Measurements from ENCODE around the gene S100A10. TPM values are rescaled to one million over a fixed set of nuclear protein-coding genes. Genes with fewer than 3 reads are reported as not detected.

The S100A10 gene
- total and polyA plus RNA-seq, 8 donors = 6.4 to 830 (median 165) TPM

GRCh38 chr1:151998611-151999362 lies 5.1 kb upstream of the S100A10 start:
- intact Hi-C loops (cut with DNase I; ENCODE audit: low total_unique reads) = no loop called here

GRCh38 chr1:151997284-151997570 lies 3.6 kb upstream of the S100A10 start:
- 95 to 99% (median 97%) methylated on average over 1 of the region's 1 CpG for WGBS, 5 donors
- H3K9me3 ChIP-seq = no peaks in the 10 kb centered on the region
- H3K36me3 ChIP-seq = no peaks in the 10 kb centered on the region
- peaks cover 17 to 45% (median 26%) of the 10 kb centered on the region in 4 donors for H3K4me1 ChIP-seq
- intact Hi-C loops (cut with DNase I; ENCODE audit: low total_unique reads) = no loop called here
- TF ChIP-seq POLR2A (IDR thresholded peaks at IDR 0.05) (no peak), EP300 (IDR thresholded peaks at IDR 0.05) (no peak), CTCF (IDR thresholded peaks at IDR 0.05) (no peak), POLR2AphosphoS5 (IDR thresholded peaks at IDR 0.05) (no peak)
- DNase-seq = no peak
- H3K27ac ChIP-seq = no peak overlapping the region
- no peak overlapping the region for H3K4me3 ChIP-seq
- peaks cover 0 to 9% (median 0%) of the 10 kb centered on the region in 3 donors for H3K27me3 ChIP-seq

More at GRCh38 chr1:151998611-151999362, 5.1 kb upstream of the S100A10 start:
- H3K27me3 ChIP-seq = peaks cover 0 to 2% (median 0%) of the 10 kb centered on the region in 3 donors
- TF ChIP-seq EP300 (IDR thresholded peaks at IDR 0.05) = no peak
- TF ChIP-seq CTCF (IDR thresholded peaks at IDR 0.05) = no peak
- TF ChIP-seq POLR2AphosphoS5 (IDR thresholded peaks at IDR 0.05) = peak in 1 of 3 donors; percentile 11
- no peak overlapping the region for H3K27ac ChIP-seq
- peaks cover 7 to 38% (median 16%) of the 10 kb centered on the region in 4 donors for H3K4me1 ChIP-seq
- no peak overlapping the region for H3K4me3 ChIP-seq
- DNase-seq = peak in 1 of 2 donors; percentile 59
- no peaks in the 10 kb centered on the region for H3K36me3 ChIP-seq
- H3K9me3 ChIP-seq = no peaks in the 10 kb centered on the region

GRCh38 chr1:151995774-151996173 lies 2.1 kb upstream of the S100A10 start:
- DNase-seq = no peak
- Histone ChIP-seq H3K4me3 (no peak overlapping the region), H3K4me1 (peaks cover 31 to 48% (median 36%) of the 10 kb centered on the region in 4 donors), H3K36me3 (no peaks in the 10 kb centered on the region), H3K27ac (no peak overlapping the region), H3K9me3 (no peaks in the 10 kb centered on the region), H3K27me3 (peaks cover 0 to 9% (median 0%) of the 10 kb centered on the region in 3 donors)
- TF ChIP-seq CTCF (IDR thresholded peaks at IDR 0.05) (no peak), POLR2A (IDR thresholded peaks at IDR 0.05) (no peak)
- 71 to 88% (median 75%) methylated on average over 2 of the region's 2 CpGs for WGBS, 5 donors
- intact Hi-C loops (cut with DNase I; ENCODE audit: low total_unique reads) = no loop called here

GRCh38 chr1:151994956-151995355 lies 1.3 kb upstream of the S100A10 start:
- no peaks in the 10 kb centered on the region for H3K9me3 ChIP-seq
- no peaks in the 10 kb centered on the region for H3K36me3 ChIP-seq
- intact Hi-C loops (cut with DNase I; ENCODE audit: low total_unique reads) = no loop called here
- DNase-seq = peak in 1 of 2 donors; percentile 37
- peaks cover 40 to 52% (median 45%) of the 10 kb centered on the region in 4 donors for H3K4me1 ChIP-seq
- no peak overlapping the region for H3K4me3 ChIP-seq
- H3K27ac ChIP-seq = peak overlapping the region; percentile 25 to 98 (median 94)
- H3K27me3 ChIP-seq = peaks cover 0 to 9% (median 0%) of the 10 kb centered on the region in 3 donors
- TF ChIP-seq CTCF (IDR thresholded peaks at IDR 0.05) (no peak), POLR2AphosphoS5 (IDR thresholded peaks at IDR 0.05) (peak in 1 of 3 donors; percentile 50), EP300 (IDR thresholded peaks at IDR 0.05) (no peak), POLR2A (IDR thresholded peaks at IDR 0.05) (no peak)
- WGBS, 5 donors = 53 to 64% (median 61%) methylated on average over 6 of the region's 6 CpGs
